HAP-1 (cell line): ENCODE data around the gene SYNJ2.

ENCODE experiments used
- DNase-seq, 2 experiments: peaks; one replicate each; pipeline ENCODE4 v3.0.0-alpha.2; 2016 to 2020; ENCODE audit warnings: low spot score in 2 of 2
- H3K27me3 ChIP-seq: fragments of 250-450 bp; sonication (Bioruptor Pico); 2 replicates; pipeline ENCODE4 v1.5.1; 2020; ENCODE audit warnings: low read depth, mild to moderate bottlenecking, moderate library complexity
- H3K36me3 ChIP-seq: fragments of 250-450 bp; sonication (Bioruptor Pico); replicated peaks from 2 replicates; pipeline ENCODE4 v1.5.1; 2020; ENCODE audit warnings: mild to moderate bottlenecking
- H3K4me1 ChIP-seq: fragments of 250-450 bp; sonication (Bioruptor Pico); 2 replicates; pipeline ENCODE4 v1.5.1; 2020; ENCODE audit warnings: mild to moderate bottlenecking
- H3K4me3 ChIP-seq: fragments of 250-450 bp; sonication (Bioruptor Pico); 2 replicates; pipeline ENCODE4 v1.5.1; 2020; ENCODE audit warnings: mild to moderate bottlenecking, moderate library complexity
- H3K9me3 ChIP-seq: fragments of 250-450 bp; sonication (Bioruptor Pico); 2 replicates; pipeline ENCODE4 v1.5.1; 2020; ENCODE audit warnings: mild to moderate bottlenecking, moderate library complexity
- in situ Hi-C: fragments of 300-500 bp; cut with MboI; formaldehyde crosslinking; loops from 3 replicates; pipeline ENCODE4 v1.14.3; 2020; ENCODE audit warnings: low sequenced_read_pairs, inconsistent platforms, mixed read lengths

Gene SYNJ2

DNA sequence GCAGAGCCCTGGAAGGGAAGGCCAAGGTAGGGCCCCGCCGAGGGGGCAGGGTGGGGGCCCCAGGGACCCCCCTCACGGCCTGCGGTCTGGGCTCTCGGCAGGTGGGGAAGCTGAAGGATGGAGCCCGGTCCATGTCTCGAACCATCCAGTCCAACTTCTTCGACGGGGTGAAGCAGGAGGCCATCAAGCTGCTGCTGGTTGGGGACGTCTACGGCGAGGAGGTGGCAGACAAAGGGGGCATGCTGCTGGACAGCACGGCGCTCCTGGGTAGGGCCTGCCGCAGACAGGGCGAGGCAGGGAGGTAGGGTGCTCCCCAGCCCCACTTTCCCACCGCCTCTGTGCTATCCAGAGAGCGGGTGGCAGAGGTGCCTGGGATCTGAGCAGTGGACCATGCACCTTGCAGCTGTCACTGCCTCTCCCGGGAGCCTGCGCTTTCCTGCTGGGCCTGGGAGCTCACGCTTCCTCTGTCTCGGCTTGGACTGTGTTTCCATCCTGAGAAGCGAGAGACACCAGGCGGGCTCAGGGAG lies 83.1 kb downstream of the SYNJ2 start:
- no peaks in the 10 kb centered on the region for H3K36me3 ChIP-seq
- no peaks in the 10 kb centered on the region for H3K4me1 ChIP-seq
- in situ Hi-C loops = no loop called here
- DNase-seq = no peak
- no peaks in the 10 kb centered on the region for H3K9me3 ChIP-seq
- no peak overlapping the region for H3K4me3 ChIP-seq
- H3K27me3 ChIP-seq = no peaks in the 10 kb centered on the region

DNA sequence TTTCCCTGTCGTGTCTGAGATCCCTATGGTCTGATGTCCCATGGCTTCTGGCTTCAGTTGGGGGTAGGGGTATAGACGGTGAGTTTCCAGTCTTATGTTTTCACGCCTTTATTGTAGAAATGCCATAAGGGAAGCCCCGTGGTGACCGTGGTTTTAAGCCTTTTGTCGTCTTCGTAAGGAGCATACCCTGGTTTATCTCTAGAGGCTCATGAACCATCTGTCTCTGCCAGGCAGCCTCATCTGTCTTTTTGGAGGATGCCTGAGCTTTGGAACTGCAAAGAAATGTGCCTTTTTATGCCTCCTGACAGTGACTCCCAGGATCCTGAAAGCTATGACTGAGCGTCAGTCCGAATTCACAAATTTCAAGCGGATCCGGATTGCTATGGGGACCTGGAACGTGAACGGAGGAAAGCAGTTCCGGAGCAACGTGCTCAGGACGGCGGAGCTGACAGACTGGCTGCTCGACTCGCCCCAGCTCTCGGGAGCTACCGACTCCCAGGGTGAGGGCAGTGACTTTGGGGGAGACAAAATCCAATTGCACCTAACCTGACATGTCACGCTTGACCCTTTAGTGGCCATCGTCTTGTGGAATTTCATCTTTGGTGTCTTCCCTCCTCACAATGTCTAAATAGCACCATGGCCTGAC lies 84.6 kb downstream of the SYNJ2 start:
- no peaks in the 10 kb centered on the region; the same call in 1 of the 2 replicates for H3K36me3 ChIP-seq
- in situ Hi-C loops = no loop called here
- no peak overlapping the region for H3K4me3 ChIP-seq
- no peaks in the 10 kb centered on the region for H3K9me3 ChIP-seq
- no peak for DNase-seq
- H3K27me3 ChIP-seq = no peaks in the 10 kb centered on the region
- no peaks in the 10 kb centered on the region for H3K4me1 ChIP-seq

DNA sequence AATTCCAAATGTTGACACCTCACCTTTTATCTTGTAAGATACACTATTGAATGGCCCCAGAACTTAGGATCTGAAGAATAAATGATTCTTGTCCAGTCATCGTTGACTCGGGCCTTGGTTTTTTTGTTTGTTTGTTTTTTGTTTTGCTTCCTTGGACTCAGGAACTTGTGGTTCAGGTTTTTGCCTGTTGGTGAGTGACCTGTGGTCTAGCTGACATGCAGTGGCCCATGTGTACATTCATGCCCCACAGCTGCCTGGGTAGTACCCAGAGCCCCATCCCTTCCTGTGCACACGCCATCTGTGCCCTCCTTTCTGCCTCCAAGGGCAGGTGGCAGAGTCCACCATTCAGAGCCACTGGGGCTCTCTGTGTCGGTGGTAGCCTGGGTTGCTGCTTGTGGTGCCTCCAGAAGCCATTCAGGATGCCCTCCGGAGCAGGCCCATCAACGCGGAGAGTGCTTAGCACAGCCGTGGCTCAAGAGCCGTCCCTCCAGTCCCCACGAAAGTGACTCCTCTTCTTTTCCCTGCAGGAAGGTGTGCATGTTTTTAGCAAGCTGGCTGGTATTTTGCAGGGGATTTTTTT lies 85.9 kb downstream of the SYNJ2 start:
- no peaks in the 10 kb centered on the region for H3K9me3 ChIP-seq
- in situ Hi-C loops = no loop called here
- H3K36me3 ChIP-seq = no peaks in the 10 kb centered on the region; the same call in 1 of the 2 replicates
- no peak overlapping the region for H3K4me3 ChIP-seq
- no peaks in the 10 kb centered on the region for H3K27me3 ChIP-seq
- no peaks in the 10 kb centered on the region for H3K4me1 ChIP-seq
- DNase-seq = no peak

DNA sequence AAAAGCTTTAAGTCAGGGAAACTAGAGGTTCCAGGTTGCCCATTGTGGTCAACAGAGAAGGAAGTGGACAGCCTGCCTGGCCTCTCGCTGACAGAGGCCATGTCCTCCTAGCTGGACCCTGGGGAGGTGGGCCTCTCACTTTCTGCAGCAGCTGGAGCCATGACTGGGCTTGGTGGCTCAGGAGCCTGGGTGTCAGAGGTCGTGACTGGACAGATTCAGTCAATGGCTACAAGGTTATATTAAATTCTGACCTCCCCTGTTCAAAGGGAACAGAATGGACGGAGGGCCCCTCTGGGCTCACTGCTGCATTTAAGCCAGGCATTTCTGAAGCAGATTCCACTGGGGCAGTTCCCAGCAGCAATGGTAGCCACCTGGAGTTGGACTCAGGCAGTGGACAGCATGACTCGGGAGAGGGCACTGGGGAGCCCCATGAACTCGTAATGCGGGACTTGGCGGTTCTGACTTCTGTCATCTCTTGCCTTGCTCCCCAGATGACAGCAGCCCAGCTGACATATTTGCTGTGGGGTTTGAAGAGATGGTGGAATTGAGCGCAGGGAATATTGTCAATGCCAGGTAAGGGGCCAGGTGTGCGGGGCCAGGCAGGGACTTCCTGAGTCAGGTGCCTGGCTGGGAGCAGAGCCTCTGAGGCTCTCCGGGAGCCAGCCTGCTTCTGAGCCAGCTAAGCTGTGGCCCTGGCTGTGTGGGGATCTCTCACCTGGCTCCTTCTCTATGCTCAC lies 86.7 kb downstream of the SYNJ2 start:
- H3K4me1 ChIP-seq = no peaks in the 10 kb centered on the region
- in situ Hi-C loops = no loop called here
- no peaks in the 10 kb centered on the region; the same call in 1 of the 2 replicates for H3K36me3 ChIP-seq
- no peaks in the 10 kb centered on the region for H3K9me3 ChIP-seq
- no peak overlapping the region for H3K4me3 ChIP-seq
- no peaks in the 10 kb centered on the region for H3K27me3 ChIP-seq
- DNase-seq = no peak

DNA sequence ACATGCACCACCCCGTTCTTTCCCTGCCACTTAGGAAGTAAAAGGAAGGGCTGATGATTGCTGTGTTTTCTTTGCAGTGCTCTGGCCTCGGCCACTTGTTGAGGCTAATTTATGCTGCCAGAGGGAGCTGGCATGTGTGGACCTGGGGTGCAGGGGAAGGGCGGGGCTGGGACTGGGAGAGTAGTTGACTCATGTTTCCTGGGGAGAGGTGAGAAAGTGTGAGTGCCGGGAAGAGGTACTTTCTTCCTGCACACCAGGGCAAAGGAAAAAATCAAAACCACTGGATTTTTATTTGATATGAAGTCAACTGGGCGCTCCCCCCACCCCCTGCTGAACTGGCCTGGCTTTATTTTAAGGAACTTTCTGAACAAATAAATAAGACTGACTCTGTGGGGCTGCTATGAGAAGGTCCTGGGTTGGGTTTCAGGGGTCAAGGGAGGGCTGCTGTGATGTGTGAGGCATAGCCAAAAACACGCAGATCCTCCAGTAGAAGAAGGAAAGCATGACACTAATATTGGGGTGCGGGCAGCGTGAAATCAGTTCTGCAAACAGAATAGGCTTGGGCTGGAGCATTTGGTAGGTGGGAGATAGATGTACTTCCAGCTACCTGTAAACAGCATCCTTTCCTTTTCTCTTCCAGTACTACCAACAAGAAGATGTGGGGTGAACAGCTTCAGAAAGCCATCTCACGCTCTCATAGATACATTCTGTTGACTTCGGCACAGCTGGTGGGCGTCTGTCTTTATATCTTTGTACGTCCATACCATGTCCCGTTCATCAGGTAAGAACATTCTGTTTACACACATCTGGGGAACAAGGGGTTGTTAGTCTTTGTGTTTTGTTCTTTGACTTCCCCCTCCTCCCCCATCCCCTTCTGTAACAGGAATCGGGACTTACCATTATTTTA lies 87.5 kb downstream of the SYNJ2 start:
- H3K4me1 ChIP-seq = no peaks in the 10 kb centered on the region
- H3K36me3 ChIP-seq = no peaks in the 10 kb centered on the region; the same call in 1 of the 2 replicates
- no peak overlapping the region for H3K4me3 ChIP-seq
- no peak for DNase-seq
- no peaks in the 10 kb centered on the region for H3K27me3 ChIP-seq
- in situ Hi-C loops = no loop called here
- no peaks in the 10 kb centered on the region for H3K9me3 ChIP-seq

DNA sequence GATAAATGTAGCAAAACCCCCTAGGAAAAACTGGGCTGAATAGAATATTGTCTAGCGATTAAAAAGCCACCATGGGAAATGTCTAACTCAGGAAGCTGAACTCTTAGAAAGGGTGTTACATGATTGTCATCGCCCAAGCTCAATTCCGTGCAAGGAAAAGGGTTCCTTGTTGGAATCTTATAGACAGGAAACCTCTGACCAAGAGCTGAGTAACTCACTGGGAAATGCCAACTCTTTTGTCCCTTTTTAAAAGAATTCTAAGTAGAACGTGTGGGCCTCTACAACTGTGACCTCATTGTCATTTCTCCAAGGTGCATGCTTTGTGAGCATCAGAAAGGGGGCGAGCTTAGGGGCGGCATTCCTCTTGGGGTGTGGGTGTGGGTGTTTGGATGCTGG lies 88.1 kb downstream of the SYNJ2 start:
- in situ Hi-C loops = no loop called here
- Histone ChIP-seq H3K27me3 (no peaks in the 10 kb centered on the region), H3K4me3 (no peak overlapping the region), H3K9me3 (no peaks in the 10 kb centered on the region), H3K4me1 (no peaks in the 10 kb centered on the region), H3K36me3 (no peaks in the 10 kb centered on the region; the same call in 1 of the 2 replicates)
- no peak for DNase-seq

DNA sequence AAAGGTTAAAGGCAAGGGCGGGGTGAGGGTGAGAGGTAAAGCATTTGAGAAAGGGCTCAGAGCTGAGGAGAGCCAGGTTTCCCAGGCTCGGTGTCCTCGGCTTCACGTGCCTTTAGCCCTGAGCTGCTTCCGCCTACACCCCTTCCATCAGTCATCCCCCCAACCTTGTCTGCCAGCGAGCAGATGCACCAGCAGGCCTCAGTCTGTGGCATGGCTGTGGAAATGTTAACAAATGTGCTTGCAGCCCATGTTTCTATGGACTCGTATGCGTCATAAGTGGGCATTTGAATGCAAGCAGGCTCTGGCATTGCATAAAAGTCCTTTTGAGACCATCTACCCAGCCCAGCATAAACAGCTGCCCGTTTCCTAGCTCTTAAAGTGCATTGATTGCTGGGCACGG lies 88.8 kb downstream of the SYNJ2 start:
- no peaks in the 10 kb centered on the region; the same call in 1 of the 2 replicates for H3K36me3 ChIP-seq
- no peak for DNase-seq
- H3K4me1 ChIP-seq = no peaks in the 10 kb centered on the region
- H3K27me3 ChIP-seq = no peaks in the 10 kb centered on the region
- no peak overlapping the region for H3K4me3 ChIP-seq
- in situ Hi-C loops = no loop called here
- no peaks in the 10 kb centered on the region for H3K9me3 ChIP-seq

DNA sequence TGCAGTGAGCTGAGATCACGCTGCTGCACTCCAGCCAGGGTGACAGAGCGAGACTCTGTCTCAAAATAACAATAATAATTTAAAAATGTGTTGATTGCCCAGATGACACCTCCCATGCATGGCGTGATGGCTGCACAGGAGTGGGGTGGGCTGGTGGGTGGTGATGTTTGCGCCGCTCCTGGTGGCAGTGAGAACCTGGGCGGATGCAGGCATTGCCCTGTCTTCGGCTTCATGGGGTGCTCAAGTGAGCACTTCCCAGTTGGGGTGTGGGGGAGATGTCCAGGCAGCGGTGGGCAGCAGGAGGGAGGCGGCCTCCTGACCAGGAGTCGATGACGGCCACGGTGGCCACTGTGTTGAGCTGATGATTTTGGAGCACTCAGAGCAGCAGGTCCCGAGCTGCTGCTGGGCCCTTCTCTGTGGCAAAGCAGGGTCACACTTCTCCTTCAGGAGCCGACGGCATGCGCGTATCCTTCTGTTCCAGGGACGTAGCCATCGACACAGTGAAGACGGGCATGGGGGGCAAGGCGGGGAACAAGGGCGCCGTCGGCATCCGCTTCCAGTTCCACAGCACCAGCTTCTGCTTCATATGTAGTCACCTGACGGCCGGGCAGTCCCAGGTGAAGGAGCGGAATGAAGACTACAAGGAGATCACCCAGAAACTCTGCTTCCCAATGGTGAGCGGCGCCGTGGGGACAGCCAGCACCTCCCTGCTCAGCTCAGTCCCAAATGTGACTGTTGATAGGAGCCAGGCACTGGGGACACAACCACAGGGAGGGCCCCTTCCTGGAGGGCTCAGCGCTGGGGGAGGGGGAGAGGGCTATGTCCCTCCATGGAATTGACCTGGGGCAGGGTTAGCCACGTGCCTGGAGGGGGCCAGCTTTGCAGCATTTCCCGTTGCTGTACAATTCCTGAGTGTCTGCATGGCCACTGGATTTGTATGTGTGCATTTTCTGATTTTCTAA lies 89.7 kb downstream of the SYNJ2 start:
- DNase-seq = no peak
- H3K4me1 ChIP-seq = no peaks in the 10 kb centered on the region
- H3K36me3 ChIP-seq = no peaks in the 10 kb centered on the region; the same call in 1 of the 2 replicates
- no peaks in the 10 kb centered on the region for H3K9me3 ChIP-seq
- H3K27me3 ChIP-seq = no peaks in the 10 kb centered on the region
- in situ Hi-C loops = no loop called here
- no peak overlapping the region for H3K4me3 ChIP-seq

DNA sequence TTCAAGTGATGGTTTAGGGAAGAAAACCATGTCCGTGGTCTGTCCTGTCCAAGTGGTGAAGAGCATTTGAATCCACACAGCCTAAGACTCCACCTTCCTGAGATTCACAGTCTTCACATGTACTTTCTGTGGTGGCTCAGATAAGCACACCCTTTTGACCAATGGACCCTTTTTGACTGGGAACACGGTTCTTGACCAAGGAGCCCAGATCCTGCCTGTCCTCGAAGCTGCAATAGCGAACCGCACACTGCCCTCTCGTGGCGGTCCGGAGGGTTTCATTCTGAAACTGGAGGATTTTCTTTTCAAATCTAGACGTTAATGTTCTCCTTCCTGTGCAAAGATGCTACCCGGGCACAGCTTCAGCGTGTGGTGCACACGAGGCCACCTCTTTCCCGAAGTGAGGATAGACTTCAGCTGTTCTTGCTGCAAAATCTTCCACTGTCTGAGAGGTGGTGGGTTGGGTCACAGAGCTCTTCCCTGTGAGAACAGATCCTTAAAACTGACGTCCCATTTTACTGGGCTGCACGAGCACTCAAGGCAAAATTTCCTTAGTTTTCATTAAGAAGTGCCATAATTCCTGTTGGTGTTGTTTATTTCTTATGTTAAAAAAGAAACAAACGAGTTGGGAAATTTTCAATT lies 90.5 kb downstream of the SYNJ2 start:
- Histone ChIP-seq H3K36me3 (no peaks in the 10 kb centered on the region; the same call in 1 of the 2 replicates), H3K27me3 (no peaks in the 10 kb centered on the region), H3K4me1 (no peaks in the 10 kb centered on the region), H3K9me3 (no peaks in the 10 kb centered on the region), H3K4me3 (no peak overlapping the region)
- peak; percentile 61 to 79 for DNase-seq
- in situ Hi-C loops = no loop called here

DNA sequence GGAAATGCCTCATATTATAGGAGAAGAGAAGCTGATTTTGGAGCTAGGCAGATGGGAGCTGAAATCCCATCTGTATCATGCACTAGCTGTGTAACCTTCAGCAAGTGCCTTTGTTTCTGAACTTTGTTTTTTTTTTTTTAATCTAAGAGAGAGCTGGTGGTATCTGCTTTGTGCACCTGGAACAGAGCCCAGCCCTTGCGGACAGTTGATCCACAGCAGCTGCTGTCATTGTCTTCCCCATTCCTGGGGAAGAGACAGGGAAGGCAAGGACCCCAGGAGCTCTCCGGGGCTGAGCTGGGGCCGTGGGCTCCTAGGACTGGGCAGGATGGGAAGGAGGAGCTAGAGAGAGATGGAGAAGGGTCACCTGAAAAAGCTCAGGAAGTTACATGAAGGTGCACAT lies 92.1 kb downstream of the SYNJ2 start:
- in situ Hi-C loops = no loop called here
- H3K27me3 ChIP-seq = no peaks in the 10 kb centered on the region
- H3K4me3 ChIP-seq = no peak overlapping the region
- no peak for DNase-seq
- no peaks in the 10 kb centered on the region for H3K9me3 ChIP-seq
- no peaks in the 10 kb centered on the region for H3K4me1 ChIP-seq
- H3K36me3 ChIP-seq = peaks cover 3% of the 10 kb centered on the region

DNA sequence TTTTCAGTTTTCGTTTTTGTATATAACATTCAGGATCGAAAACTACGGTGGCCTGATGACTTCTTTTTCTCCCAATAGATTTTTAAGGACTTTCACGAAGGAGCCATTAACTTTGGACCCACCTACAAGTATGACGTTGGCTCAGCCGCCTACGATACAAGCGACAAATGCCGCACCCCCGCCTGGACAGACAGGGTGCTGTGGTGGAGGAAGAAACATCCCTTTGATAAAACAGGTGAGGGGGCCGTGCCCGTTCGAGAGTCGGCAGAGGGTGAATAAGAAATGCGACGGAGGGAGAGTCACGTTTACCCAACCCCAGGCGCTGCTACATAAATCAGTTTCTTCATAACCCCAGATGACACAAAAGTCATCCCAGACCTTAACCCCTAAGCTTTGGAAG lies 94.9 kb downstream of the SYNJ2 start:
- H3K4me3 ChIP-seq = no peak overlapping the region
- in situ Hi-C loops = no loop called here
- H3K36me3 ChIP-seq = peaks cover 3% of the 10 kb centered on the region
- H3K9me3 ChIP-seq = no peaks in the 10 kb centered on the region
- no peak for DNase-seq
- no peaks in the 10 kb centered on the region for H3K4me1 ChIP-seq
- H3K27me3 ChIP-seq = no peaks in the 10 kb centered on the region

DNA sequence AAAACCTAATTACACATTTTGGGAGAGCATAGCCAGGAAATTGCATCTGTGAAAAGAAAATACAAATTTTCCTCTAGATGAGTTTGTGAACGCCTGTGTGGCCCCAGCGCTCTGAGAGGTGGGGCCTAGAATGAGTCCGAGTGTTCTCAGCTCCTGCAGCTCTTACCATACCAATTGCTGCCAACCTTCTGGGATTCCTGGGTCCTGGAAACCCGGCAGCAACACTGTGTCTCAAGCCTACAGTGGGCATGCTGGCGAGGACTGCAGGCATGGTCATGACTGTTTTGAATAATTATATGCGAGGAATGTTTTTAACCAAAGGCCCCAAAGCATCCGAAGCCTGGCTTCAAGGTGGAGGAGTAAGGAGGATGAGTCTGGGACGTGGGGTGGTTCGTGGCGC lies 96.0 kb downstream of the SYNJ2 start:
- DNase-seq = no peak
- no peaks in the 10 kb centered on the region for H3K27me3 ChIP-seq
- no peaks in the 10 kb centered on the region for H3K9me3 ChIP-seq
- H3K4me1 ChIP-seq = no peaks in the 10 kb centered on the region
- no peak overlapping the region for H3K4me3 ChIP-seq
- in situ Hi-C loops = no loop called here
- H3K36me3 ChIP-seq = peaks cover 3% of the 10 kb centered on the region
